Panc1 (cell line): ENCODE data around the gene NSMF. TPM values are rescaled to one million over a fixed set of nuclear protein-coding genes. Genes with fewer than 3 reads are reported as not detected.
"Not testable (repeated sequence)": the region's sequence is repeated elsewhere in the genome, so short reads cannot be mapped to it uniquely, and the experiment has no call there.

Experiments
- ATAC-seq: fragments of 200-7000 bp; cut with Tn5 transposase; 2 replicates; pipeline ENCODE4 v1.9.1; 2020; ENCODE audit warnings: mild to moderate bottlenecking, moderate library complexity
- BruUV-seq: library from RNA; stranded (reverse); fragments of 400-500 nt; replicated peaks from 2 replicates; lab custom pipeline; 2021; lab: Mats Ljungman, UMichigan
- CTCF ChIA-PET: fragments of 300-600 bp; sonication (Branson Sonifier 250); formaldehyde crosslinking; loops from one replicate; lab custom pipeline; 2022; ENCODE audit warnings: antibody characterized with exemption; lab: Charles Lee
- POLR2A ChIA-PET: fragments of 300-600 bp; sonication (Branson Sonifier 250); formaldehyde crosslinking; loops from one replicate; lab custom pipeline; 2022; ENCODE audit warnings: antibody characterized with exemption; lab: Charles Lee
- DNase-seq: peaks from one replicate; pipeline ENCODE4 v3.0.0-alpha.2; 2010; ENCODE audit warnings: low read depth, low spot score
- H3K27ac ChIP-seq: 2 replicates; pipeline ENCODE4 v1.5.1; 2011; ENCODE audit warnings: mild to moderate bottlenecking, low read length, inconsistent platforms
- H3K27me3 ChIP-seq: fragments of 200-500 bp; sonication (Bioruptor generic); 2 replicates; pipeline ENCODE4 v1.6.0; 2014; ENCODE audit warnings: low read length, inconsistent platforms; ENCODE audit not compliant: control insufficient read depth, insufficient read depth
- H3K36me3 ChIP-seq: fragments of 200-500 bp; sonication (Bioruptor generic); 2 replicates; pipeline ENCODE4 v1.5.1; 2014; ENCODE audit warnings: inconsistent platforms, mild to moderate bottlenecking, low read length, moderate library complexity; ENCODE audit not compliant: control insufficient read depth, insufficient read depth
- H3K4me1 ChIP-seq: 2 replicates; pipeline ENCODE4 v1.5.1; 2011; ENCODE audit warnings: inconsistent platforms, mild to moderate bottlenecking, low read length, moderate library complexity; ENCODE audit not compliant: control insufficient read depth, insufficient read depth
- H3K4me3 ChIP-seq, 2 experiments: 2 replicates each; pipeline ENCODE4 v1.5.1; 2011 to 2012; ENCODE audit warnings: low read depth in 2 of 2, low read length in 2 of 2, mild to moderate bottlenecking in 2 of 2, inconsistent platforms in 1 of 2, moderate library complexity in 1 of 2
- H3K9me3 ChIP-seq: fragments of 200-500 bp; sonication (Bioruptor generic); 2 replicates; pipeline ENCODE4 v1.5.1; 2014; ENCODE audit warnings: low read depth, mild to moderate bottlenecking, inconsistent platforms, low read length, moderate library complexity; ENCODE audit not compliant: control insufficient read depth, insufficient read depth
- POLR2AphosphoS5 ChIP-seq: IDR thresholded peaks from 2 replicates; pipeline ENCODE4 v1.6.1; 2012; ENCODE audit warnings: mild to moderate bottlenecking, low read depth, low read length, moderate library complexity
- SIN3A ChIP-seq: IDR thresholded peaks from 2 replicates; pipeline ENCODE4 v1.6.1; 2012; ENCODE audit warnings: low read depth, mild to moderate bottlenecking, low read length, moderate library complexity, borderline replicate concordance; ENCODE audit not compliant: insufficient read depth
- TCF7L2 ChIP-seq: IDR thresholded peaks from 2 replicates; pipeline ENCODE4 v1.6.1; 2011; ENCODE audit warnings: mild to moderate bottlenecking, low read depth, low read length, inconsistent platforms
- in situ Hi-C: cut with HindIII; loops from 2 replicates; pipeline ENCODE4 v1.10.0; 2016; ENCODE audit warnings: low sequenced_read_pairs, low pct_unique_long_range_greater_than_20kb
- intact Hi-C: fragments of 100-400 bp; cut with micrococcal nuclease; formaldehyde crosslinking; loops from one replicate; pipeline ENCODE4 v1.10.0; 2022; ENCODE audit not compliant: unreplicated experiment
- total RNA-seq: library from RNA; stranded (reverse); gene quantifications from one replicate; pipeline ENCODE4 v1.2.1, GENCODE V29; 2021; ENCODE audit not compliant: unreplicated experiment
- TF ChIP-seq, protein P1 (sequence below), 2 experiments: IDR thresholded peaks; 2 replicates each; pipeline ENCODE4 v1.6.1; 2011 to 2012; ENCODE audit warnings: low read depth in 2 of 2, control low read depth in 1 of 2, low read length in 1 of 2, mild to moderate bottlenecking in 1 of 2, moderate library complexity in 1 of 2; ENCODE audit not compliant: insufficient read depth in 1 of 2
- TF ChIP-seq, protein P2 (sequence below): fragments of 450-650 bp; IDR thresholded peaks from 2 replicates; pipeline ENCODE4 v1.5.1; 2017; ENCODE audit warnings: mild to moderate bottlenecking

The NSMF gene
- total RNA-seq, 1 experiment from 2014 or later, result 40.0 TPM

DNA sequence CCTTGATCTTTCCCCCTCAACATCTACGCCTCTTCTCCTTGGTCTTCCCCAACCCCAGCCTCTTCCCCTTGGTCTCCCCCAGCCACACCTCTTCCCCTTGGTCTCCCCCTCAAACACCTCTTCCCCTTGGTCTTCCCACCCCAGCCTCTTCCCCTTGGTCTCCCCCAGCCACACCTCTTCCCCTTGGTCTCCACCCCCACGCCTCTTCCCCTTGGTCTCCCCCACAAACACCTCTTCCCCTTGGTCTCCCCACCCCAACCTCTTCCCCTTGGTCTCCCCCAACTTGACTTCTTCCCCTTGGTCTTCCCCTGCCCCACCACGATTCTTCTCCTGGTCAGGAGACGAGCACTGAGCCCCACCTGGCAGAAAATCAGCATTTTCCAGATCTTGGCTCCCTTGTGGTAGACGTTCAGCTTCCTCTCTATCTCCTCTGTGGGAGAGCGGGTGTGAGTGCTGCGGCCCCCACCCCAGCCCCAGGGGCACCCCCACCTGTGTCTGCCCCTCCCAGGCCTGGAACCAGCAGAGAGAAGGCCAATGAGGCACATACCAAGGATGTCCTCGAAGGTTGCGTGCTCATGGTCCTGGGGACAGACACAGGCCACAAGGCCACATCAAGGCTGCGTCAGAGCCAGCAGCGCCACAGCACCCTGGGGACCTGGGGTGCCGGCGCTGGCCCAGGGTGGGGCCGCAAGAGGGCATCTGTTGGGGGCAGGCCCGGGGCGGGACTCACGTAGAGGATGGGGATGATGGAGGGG is 7.0 kb downstream of the NSMF start:
- no TSS peak for BruUV-seq
- DNase-seq (no peak), ATAC-seq (no peak)
- in situ Hi-C loops, result no loop called here
- ChIA-PET POLR2A (no interaction called here), CTCF (no interaction called here)
- TF ChIP-seq TCF7L2, result no peak
- TF ChIP-seq, protein P1, sequence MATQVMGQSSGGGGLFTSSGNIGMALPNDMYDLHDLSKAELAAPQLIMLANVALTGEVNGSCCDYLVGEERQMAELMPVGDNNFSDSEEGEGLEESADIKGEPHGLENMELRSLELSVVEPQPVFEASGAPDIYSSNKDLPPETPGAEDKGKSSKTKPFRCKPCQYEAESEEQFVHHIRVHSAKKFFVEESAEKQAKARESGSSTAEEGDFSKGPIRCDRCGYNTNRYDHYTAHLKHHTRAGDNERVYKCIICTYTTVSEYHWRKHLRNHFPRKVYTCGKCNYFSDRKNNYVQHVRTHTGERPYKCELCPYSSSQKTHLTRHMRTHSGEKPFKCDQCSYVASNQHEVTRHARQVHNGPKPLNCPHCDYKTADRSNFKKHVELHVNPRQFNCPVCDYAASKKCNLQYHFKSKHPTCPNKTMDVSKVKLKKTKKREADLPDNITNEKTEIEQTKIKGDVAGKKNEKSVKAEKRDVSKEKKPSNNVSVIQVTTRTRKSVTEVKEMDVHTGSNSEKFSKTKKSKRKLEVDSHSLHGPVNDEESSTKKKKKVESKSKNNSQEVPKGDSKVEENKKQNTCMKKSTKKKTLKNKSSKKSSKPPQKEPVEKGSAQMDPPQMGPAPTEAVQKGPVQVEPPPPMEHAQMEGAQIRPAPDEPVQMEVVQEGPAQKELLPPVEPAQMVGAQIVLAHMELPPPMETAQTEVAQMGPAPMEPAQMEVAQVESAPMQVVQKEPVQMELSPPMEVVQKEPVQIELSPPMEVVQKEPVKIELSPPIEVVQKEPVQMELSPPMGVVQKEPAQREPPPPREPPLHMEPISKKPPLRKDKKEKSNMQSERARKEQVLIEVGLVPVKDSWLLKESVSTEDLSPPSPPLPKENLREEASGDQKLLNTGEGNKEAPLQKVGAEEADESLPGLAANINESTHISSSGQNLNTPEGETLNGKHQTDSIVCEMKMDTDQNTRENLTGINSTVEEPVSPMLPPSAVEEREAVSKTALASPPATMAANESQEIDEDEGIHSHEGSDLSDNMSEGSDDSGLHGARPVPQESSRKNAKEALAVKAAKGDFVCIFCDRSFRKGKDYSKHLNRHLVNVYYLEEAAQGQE (IDR thresholded peaks at IDR 0.05; ENCODE audit: insufficient read depth in 1 of 2, low read depth in 2 of 2, low read length in 1 of 2), result no peak
- no peak for TF ChIP-seq SIN3A
- no peak for TF ChIP-seq POLR2AphosphoS5
- TF ChIP-seq, protein P2, sequence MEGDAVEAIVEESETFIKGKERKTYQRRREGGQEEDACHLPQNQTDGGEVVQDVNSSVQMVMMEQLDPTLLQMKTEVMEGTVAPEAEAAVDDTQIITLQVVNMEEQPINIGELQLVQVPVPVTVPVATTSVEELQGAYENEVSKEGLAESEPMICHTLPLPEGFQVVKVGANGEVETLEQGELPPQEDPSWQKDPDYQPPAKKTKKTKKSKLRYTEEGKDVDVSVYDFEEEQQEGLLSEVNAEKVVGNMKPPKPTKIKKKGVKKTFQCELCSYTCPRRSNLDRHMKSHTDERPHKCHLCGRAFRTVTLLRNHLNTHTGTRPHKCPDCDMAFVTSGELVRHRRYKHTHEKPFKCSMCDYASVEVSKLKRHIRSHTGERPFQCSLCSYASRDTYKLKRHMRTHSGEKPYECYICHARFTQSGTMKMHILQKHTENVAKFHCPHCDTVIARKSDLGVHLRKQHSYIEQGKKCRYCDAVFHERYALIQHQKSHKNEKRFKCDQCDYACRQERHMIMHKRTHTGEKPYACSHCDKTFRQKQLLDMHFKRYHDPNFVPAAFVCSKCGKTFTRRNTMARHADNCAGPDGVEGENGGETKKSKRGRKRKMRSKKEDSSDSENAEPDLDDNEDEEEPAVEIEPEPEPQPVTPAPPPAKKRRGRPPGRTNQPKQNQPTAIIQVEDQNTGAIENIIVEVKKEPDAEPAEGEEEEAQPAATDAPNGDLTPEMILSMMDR, result no peak
- no peaks in the 10 kb centered on the region for H3K27me3 ChIP-seq
- no peak overlapping the region for H3K27ac ChIP-seq
- intact Hi-C loops, result no loop called here
- H3K4me3 ChIP-seq, result no peak overlapping the region
- peaks cover 23% of the 10 kb centered on the region for H3K4me1 ChIP-seq
- no peaks in the 10 kb centered on the region for H3K9me3 ChIP-seq
- no peaks in the 10 kb centered on the region for H3K36me3 ChIP-seq

DNA sequence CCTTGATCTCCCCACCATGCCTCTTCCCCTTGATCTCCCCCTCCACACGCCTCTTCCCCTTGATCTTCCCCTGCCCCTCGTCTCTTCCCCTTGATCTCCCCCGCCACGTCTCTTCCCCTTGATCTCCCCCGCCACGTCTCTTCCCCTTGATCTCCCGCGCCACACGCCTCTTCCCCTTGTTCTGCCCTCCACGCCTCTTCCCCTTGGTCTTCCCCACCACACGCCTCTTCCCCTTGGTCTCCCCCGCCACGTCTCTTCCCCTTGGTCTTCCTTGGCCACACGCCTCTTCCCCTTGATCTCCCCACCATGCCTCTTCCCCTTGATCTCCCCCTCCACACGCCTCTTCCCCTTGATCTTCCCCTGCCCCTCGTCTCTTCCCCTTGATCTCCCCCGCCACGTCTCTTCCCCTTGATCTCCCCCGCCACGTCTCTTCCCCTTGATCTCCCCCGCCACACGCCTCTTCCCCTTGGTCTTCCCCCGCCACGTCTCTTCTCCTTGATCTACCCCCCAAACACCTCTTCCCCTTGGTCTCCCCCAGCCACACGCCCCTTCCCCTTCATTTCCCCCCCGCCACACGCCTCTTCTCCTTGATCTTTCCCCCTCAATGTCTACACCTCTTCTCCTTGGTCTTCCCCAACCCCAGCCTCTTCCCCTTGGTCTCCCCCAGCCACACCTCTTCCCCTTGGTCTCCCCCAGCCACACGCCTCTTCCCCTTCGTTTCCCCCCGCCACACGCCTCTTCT is 7.7 kb downstream of the NSMF start:
- H3K27me3 ChIP-seq, intact Hi-C loops, CTCF ChIA-PET, POLR2A ChIA-PET, H3K9me3 ChIP-seq, H3K36me3 ChIP-seq, in situ Hi-C loops, H3K27ac ChIP-seq, ATAC-seq, DNase-seq, BruUV-seq, H3K4me3 ChIP-seq: not testable (repeated sequence)
- peaks cover 16% of the 10 kb centered on the region for H3K4me1 ChIP-seq
